Ishikawa (cell line): ENCODE results near the gene RNFT2.

Experiments
- CEBPB ChIP-seq: IDR thresholded peaks from 2 replicates; pipeline ENCODE4 v1.6.1; 2012
- CREB1 ChIP-seq: IDR thresholded peaks from 2 replicates; pipeline ENCODE4 v1.6.1; 2012; ENCODE audit warnings: low read depth
- EP300 ChIP-seq: IDR thresholded peaks from 2 replicates; pipeline ENCODE4 v1.6.1; 2012; ENCODE audit warnings: borderline replicate concordance
- FOXM1 ChIP-seq: IDR thresholded peaks from 2 replicates; pipeline ENCODE4 v1.6.1; 2012; ENCODE audit warnings: low read depth, borderline replicate concordance
- RAD21 ChIP-seq: IDR thresholded peaks from 2 replicates; pipeline ENCODE4 v1.6.1; 2012; ENCODE audit warnings: low read depth
- TAF1 ChIP-seq: IDR thresholded peaks from 2 replicates; pipeline ENCODE4 v1.6.1; 2012; ENCODE audit warnings: low read depth, mild to moderate bottlenecking
- YY1 ChIP-seq: IDR thresholded peaks from 2 replicates; pipeline ENCODE4 v1.6.1; 2012; ENCODE audit warnings: low read depth
- TF ChIP-seq, protein P1 (sequence below): IDR thresholded peaks from 2 replicates; pipeline ENCODE4 v1.6.1; 2012; ENCODE audit warnings: low read depth, mild to moderate bottlenecking
- TF ChIP-seq, protein P2 (sequence below): IDR thresholded peaks from 2 replicates; pipeline ENCODE4 v1.6.1; 2012

DNA sequence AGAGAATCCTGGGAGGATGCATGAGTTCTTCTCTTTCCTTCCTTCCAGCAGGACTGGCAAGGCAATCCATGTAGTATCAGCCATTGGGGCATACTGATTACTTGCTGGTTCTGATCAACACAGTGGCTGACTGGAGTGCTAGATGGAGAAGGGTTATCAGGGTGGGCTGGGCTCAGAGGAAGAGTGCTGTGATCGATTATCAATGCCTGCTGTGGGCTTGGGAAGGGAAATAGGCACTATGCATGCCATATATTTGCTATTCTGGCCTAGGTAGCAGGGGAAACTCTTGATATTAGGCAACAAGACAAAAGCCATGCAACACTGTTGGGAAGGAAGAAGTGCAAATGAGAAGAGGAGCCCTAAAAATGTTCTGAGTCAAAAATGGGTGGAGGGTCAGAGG, 97.4 kb downstream of the RNFT2 start:
- TF ChIP-seq EP300, result no peak
- no peak for TF ChIP-seq YY1
- TF ChIP-seq, protein P1, sequence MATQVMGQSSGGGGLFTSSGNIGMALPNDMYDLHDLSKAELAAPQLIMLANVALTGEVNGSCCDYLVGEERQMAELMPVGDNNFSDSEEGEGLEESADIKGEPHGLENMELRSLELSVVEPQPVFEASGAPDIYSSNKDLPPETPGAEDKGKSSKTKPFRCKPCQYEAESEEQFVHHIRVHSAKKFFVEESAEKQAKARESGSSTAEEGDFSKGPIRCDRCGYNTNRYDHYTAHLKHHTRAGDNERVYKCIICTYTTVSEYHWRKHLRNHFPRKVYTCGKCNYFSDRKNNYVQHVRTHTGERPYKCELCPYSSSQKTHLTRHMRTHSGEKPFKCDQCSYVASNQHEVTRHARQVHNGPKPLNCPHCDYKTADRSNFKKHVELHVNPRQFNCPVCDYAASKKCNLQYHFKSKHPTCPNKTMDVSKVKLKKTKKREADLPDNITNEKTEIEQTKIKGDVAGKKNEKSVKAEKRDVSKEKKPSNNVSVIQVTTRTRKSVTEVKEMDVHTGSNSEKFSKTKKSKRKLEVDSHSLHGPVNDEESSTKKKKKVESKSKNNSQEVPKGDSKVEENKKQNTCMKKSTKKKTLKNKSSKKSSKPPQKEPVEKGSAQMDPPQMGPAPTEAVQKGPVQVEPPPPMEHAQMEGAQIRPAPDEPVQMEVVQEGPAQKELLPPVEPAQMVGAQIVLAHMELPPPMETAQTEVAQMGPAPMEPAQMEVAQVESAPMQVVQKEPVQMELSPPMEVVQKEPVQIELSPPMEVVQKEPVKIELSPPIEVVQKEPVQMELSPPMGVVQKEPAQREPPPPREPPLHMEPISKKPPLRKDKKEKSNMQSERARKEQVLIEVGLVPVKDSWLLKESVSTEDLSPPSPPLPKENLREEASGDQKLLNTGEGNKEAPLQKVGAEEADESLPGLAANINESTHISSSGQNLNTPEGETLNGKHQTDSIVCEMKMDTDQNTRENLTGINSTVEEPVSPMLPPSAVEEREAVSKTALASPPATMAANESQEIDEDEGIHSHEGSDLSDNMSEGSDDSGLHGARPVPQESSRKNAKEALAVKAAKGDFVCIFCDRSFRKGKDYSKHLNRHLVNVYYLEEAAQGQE, result no peak
- no peak for TF ChIP-seq CREB1
- no peak for TF ChIP-seq FOXM1
- no peak for TF ChIP-seq CEBPB
- TF ChIP-seq, protein P2, sequence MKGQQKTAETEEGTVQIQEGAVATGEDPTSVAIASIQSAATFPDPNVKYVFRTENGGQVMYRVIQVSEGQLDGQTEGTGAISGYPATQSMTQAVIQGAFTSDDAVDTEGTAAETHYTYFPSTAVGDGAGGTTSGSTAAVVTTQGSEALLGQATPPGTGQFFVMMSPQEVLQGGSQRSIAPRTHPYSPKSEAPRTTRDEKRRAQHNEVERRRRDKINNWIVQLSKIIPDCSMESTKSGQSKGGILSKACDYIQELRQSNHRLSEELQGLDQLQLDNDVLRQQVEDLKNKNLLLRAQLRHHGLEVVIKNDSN, result no peak
- no peak for TF ChIP-seq RAD21
- TF ChIP-seq TAF1, result no peak
